Measurements from ENCODE around the gene WDR6.

GRCh38 chr3:48966876-48967361 lies 40.3 kb upstream of the WDR6 start:
- no peak for TF ChIP-seq POLR2AphosphoS5 (IDR thresholded peaks at IDR 0.05; ENCODE audit: low read depth, low read length)
- TF ChIP-seq REST (IDR thresholded peaks at IDR 0.05; ENCODE audit: insufficient read depth in 1 of 2, low read depth in 2 of 2, low read length in 2 of 2) = no peak
- no peak for TF ChIP-seq SIN3A (IDR thresholded peaks at IDR 0.05; ENCODE audit: borderline replicate concordance, insufficient read depth, low read length)
